ENCODE results near the gene HERPUD2.

The HERPUD2 gene

GRCh38 chr7:35613150-35613549 is 81.8 kb downstream of the HERPUD2 start:
- no peak for TF ChIP-seq CTCF (IDR thresholded peaks at IDR 0.05)

DNA sequence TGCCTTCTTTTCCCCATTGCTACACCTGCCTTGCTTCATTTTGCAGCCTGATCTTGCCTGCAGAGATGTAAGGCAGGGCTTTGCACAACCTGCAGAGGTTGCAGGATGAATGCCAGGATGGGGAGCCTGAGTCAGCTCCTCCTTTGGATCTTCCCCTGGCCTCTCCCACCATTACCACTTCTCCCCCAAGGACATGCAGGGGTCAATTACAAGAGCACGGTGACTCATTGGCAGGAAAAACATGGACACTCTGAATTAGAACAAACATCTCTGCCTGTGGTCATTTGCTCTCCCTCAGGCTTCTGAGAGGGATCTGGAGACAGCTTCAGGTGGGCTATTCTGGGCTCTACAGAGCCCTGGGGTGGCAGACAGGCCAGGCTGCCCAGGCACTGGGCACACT is 89.2 kb downstream of the HERPUD2 start:
- TF ChIP-seq CTCF (IDR thresholded peaks at IDR 0.05) = no peak

DNA sequence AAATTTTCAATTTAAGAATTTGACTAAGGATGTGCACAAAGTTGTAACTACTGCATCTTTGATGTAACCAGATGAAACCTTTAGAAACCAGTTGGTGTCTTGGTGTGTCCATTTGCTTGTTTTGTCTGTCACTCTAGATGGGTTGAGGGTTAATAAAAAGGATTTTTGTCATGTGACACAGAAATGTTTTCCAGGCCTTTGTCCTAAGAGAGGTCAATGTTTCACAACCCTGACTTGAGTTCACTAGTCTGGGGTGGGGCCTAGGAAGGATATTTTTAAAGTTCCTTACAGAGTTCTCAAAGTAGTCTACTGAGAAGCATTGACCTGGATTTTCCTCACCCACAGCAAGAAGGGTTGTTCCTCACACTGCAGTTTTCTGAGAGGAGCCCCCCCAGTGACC is 90.3 kb downstream of the HERPUD2 start:
- no peak for TF ChIP-seq CTCF (IDR thresholded peaks at IDR 0.05)

DNA sequence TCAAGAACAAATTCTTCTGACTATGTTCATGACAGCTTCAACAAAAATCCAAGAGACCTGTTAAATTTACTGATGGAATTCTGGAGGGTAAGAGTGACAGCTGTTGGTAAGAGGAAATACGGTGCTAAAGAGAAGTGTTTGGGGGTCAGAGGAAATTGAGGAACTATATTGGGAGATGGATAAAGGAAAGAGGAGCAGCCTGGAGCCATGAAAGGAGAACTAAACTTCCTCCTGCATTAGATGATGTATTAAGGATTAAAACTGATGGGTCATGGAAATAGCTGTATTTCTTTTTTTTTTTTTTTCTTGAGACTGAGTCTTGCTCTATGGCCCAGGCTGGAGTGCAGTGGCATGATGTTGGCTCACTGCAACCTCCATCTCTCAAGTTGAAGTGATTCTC is 95.3 kb downstream of the HERPUD2 start:
- no peak for TF ChIP-seq CTCF (IDR thresholded peaks at IDR 0.05)

DNA sequence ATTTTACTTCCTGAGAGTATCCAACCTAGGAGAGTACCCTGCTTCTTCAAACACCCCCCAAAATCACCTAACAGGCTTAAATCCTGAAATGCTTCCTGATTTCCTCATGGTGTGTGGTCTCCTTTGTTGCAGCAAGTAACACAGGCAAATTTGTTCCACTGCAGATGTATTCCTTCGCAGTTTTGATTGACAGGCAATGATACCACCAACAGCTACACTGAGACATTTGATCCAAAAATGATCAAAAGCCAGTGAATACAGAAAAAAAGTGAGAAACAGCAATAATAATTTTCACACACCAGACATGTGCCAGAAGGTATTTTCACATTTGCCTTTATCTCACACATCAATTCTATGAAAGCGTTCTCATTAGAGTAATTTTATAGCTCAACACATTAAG is 95.9 kb downstream of the HERPUD2 start:
- TF ChIP-seq CTCF (IDR thresholded peaks at IDR 0.05) = no peak

DNA sequence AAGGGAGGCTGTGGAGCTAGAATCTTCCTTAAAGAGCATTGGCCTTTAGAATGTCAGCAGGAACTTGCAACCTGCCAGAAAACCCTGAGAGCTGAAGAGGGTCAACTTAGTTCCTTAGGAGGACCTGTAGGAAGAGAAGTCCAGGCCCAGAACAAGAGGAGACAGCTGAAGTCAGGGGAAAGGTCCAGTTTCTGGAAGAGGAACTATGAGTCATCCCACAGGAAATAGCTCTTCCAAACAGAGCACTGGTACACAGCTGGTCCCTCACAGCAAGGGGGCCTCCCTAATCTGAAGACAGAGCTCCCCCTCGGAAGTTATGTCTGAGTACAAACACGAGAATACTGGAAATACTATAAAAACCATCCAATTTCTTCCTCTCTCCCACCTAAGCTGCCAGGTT is 98.9 kb downstream of the HERPUD2 start:
- no peak for TF ChIP-seq CTCF (IDR thresholded peaks at IDR 0.05)

GRCh38 chr7:35593899-35594298 is 101.0 kb downstream of the HERPUD2 start:
- peak; percentile 45; the same call in 1 of the 2 replicates for TF ChIP-seq CTCF (IDR thresholded peaks at IDR 0.05)

- TF ChIP-seq CTCF (IDR thresholded peaks at IDR 0.05) = no peak
These were observed 106.3 kb downstream of the HERPUD2 start for GRCh38 chr7:35588647-35589046.

Data from LNCAP (cell line).